K562 treated with DMSO at 1 percent for 4 hours (cell line): Measurements from ENCODE around the gene FIZ1. TPM values are rescaled to one million over a fixed set of nuclear protein-coding genes. Genes with fewer than 3 reads are reported as not detected.

Experiments
- total RNA-seq: library from RNA; unstranded; fragments of 300-600 nt; gene quantifications from 2 replicates; pipeline ENCODE4 v1.2.3, GENCODE V29; 2022; ENCODE audit not compliant: insufficient read depth

Gene FIZ1
- total RNA-seq: 13.4 and 17.2 TPM in 2 replicates

GRCh38 chr19:55599468-55599841 is at the start of gene FIZ1:
Gene FIZ1, minus strand, starts transcription at chr19:55599517. Its CDS starts 1,652 bp downstream, at chr19:55597865.

GRCh38 chr19:55647732-55648584 is 48.6 kb upstream of the FIZ1 start, which contains the start of gene CCDC106:
Gene CCDC106, plus strand, starts transcription at chr19:55648212. Its CDS starts 835 bp downstream, at chr19:55649047.

GRCh38 chr19:55643003-55643886 is 43.9 kb upstream of the FIZ1 start, which contains the start of gene ZNF581:
Gene ZNF581, plus strand, starts transcription at chr19:55643649. Its CDS starts 923 bp downstream, at chr19:55644572.

GRCh38 chr19:55640577-55641425 is 41.5 kb upstream of the FIZ1 start, which contains the start of gene ZNF580:
Gene ZNF580, plus strand, starts transcription at chr19:55641002. Its CDS starts 1,507 bp downstream, at chr19:55642509.

GRCh38 chr19:55624109-55625003 is 25.0 kb upstream of the FIZ1 start, which contains the start of gene ZNF784:
Gene ZNF784, minus strand, starts transcription at chr19:55624566. Its CDS starts 5 bp downstream, at chr19:55624561.

GRCh38 chr19:55605637-55606470 is 6.5 kb upstream of the FIZ1 start, which contains the start of gene ZNF865:
Gene ZNF865, plus strand, starts transcription at chr19:55605647. Its CDS starts 7,972 bp downstream, at chr19:55613619.

GRCh38 chr19:55599842-55600661 is 735 bp upstream of the FIZ1 start, which contains the start of gene ZNF524:
Gene ZNF524, plus strand, starts transcription at chr19:55600288. Its CDS starts 1,825 bp downstream, at chr19:55602113.

GRCh38 chr19:55580628-55581144 is 18.6 kb downstream of the FIZ1 start, which contains the start of gene ZNF579:
Gene ZNF579, minus strand, starts transcription at chr19:55580848. Its CDS starts 1,209 bp downstream, at chr19:55579639.

GRCh38 chr19:55545443-55545842 is 53.9 kb downstream of the FIZ1 start, which contains the start of gene SBK3:
Gene SBK3, minus strand, starts transcription at chr19:55545543. Its CDS starts 0 bp downstream, at chr19:55545543.

Other genes starting within 250 kb of the FIZ1 start
- gene COX6B2, start 244.8 kb downstream of the FIZ1 start, total RNA-seq: 0.33 TPM in 1 of 2 replicates, not detected in the other
- not detected in 2 replicates for gene GARIN5B, start 236.3 kb downstream of the FIZ1 start, total RNA-seq
- gene IL11, start 229.1 kb downstream of the FIZ1 start, total RNA-seq: not detected in 2 replicates
- not detected in 2 replicates for gene TMEM190, start 222.7 kb downstream of the FIZ1 start, total RNA-seq
- gene TMEM238, start 215.2 kb downstream of the FIZ1 start, total RNA-seq: 6.7 and 8.7 TPM in 2 replicates
- gene RPL28, start 213.6 kb downstream of the FIZ1 start, total RNA-seq: 3,550 and 3,674 TPM in 2 replicates
- gene UBE2S, start 191.7 kb downstream of the FIZ1 start, total RNA-seq: 377 and 436 TPM in 2 replicates
- gene SHISA7, start 156.2 kb downstream of the FIZ1 start, total RNA-seq: not detected in 2 replicates
- gene ISOC2, start 137.9 kb downstream of the FIZ1 start, total RNA-seq: 94.9 and 118 TPM in 2 replicates
- gene C19orf85, start 134.8 kb downstream of the FIZ1 start, total RNA-seq: not detected in 2 replicates
- 10.4 and 18.8 TPM in 2 replicates for gene ZNF628, start 122.9 kb downstream of the FIZ1 start, total RNA-seq
- 37.1 and 38.8 TPM in 2 replicates for gene NAT14, start 114.3 kb downstream of the FIZ1 start, total RNA-seq
- gene SSC5D, start 111.1 kb downstream of the FIZ1 start, total RNA-seq: 0.25 TPM in 1 of 2 replicates, not detected in the other
- not detected in 2 replicates for gene SBK2, start 62.4 kb downstream of the FIZ1 start, total RNA-seq
- gene SBK3, start 54.0 kb downstream of the FIZ1 start, total RNA-seq: not detected in 2 replicates
- gene ZNF579, start 18.7 kb downstream of the FIZ1 start, total RNA-seq: 12.2 and 14.3 TPM in 2 replicates
- 34.2 and 37.8 TPM in 2 replicates for gene ZNF524, start 771 bp upstream of the FIZ1 start, total RNA-seq
- 28.3 and 33.7 TPM in 2 replicates for gene ZNF865, start 6.1 kb upstream of the FIZ1 start, total RNA-seq
- gene ZNF784, start 25.0 kb upstream of the FIZ1 start, total RNA-seq: 5.5 and 6.5 TPM in 2 replicates
- 52.4 and 60.5 TPM in 2 replicates for gene ZNF580, start 41.5 kb upstream of the FIZ1 start, total RNA-seq
- 57.6 and 69.0 TPM in 2 replicates for gene ZNF581, start 44.1 kb upstream of the FIZ1 start, total RNA-seq
- 30.7 and 33.6 TPM in 2 replicates for gene CCDC106, start 48.7 kb upstream of the FIZ1 start, total RNA-seq
- 167 and 168 TPM in 2 replicates for gene U2AF2, start 55.5 kb upstream of the FIZ1 start, total RNA-seq
- 100 and 102 TPM in 2 replicates for gene EPN1, start 75.7 kb upstream of the FIZ1 start, total RNA-seq
- not detected in 2 replicates for gene NLRP9, start 138.9 kb upstream of the FIZ1 start, total RNA-seq
- 1.7 and 2.4 TPM in 2 replicates for gene RFPL4A, start 159.6 kb upstream of the FIZ1 start, total RNA-seq
- not detected in 2 replicates for gene RFPL4AL1, start 169.6 kb upstream of the FIZ1 start, total RNA-seq
- gene NLRP11, start 232.5 kb upstream of the FIZ1 start, total RNA-seq: 0.33 and 0.83 TPM in 2 replicates
- 0.59 and 1.3 TPM in 2 replicates for gene NLRP4, start 237.0 kb upstream of the FIZ1 start, total RNA-seq